Stomach (tissue), 4 donors: ENCODE measurements around the gene CSRNP2.

Experiments
- CTCF ChIP-seq, 7 experiments: fragments of 450-650 bp in 4 of 7; fragments of 200-600 bp in 3 of 7; sonication (generic) in 3 of 7; IDR thresholded peaks; one replicate each; pipeline ENCODE4 v1.5.1; 2016 to 2019; ENCODE audit warnings: antibody characterized with exemption in 7 of 7, control low read depth in 2 of 7, mild to moderate bottlenecking in 1 of 7
- EP300 ChIP-seq: sonication (generic); formaldehyde crosslinking; IDR thresholded peaks from one replicate; pipeline ENCODE4 v1.6.1; 2017; ENCODE audit warnings: antibody characterized with exemption
- POLR2A ChIP-seq, 4 donors: fragments of 450-650 bp; IDR thresholded peaks; one replicate each; pipeline ENCODE4 v1.6.1; 2016; ENCODE audit warnings: antibody characterized with exemption in 4 of 4, control low read depth in 2 of 4, mild to moderate bottlenecking in 1 of 4, moderate library complexity in 1 of 4
- POLR2AphosphoS5 ChIP-seq, 3 donors: sonication (generic); formaldehyde crosslinking; IDR thresholded peaks; one replicate each; pipeline ENCODE4 v1.6.1; 2016; ENCODE audit warnings: antibody characterized with exemption in 3 of 3

- TF ChIP-seq POLR2A (IDR thresholded peaks at IDR 0.05) (no peak), CTCF (IDR thresholded peaks at IDR 0.05) (no peak), EP300 (no peak), POLR2AphosphoS5 (IDR thresholded peaks at IDR 0.05) (no peak)
These were observed 24.7 kb upstream of the CSRNP2 start for GRCh38 chr12:51108136-51108535.
